Liver (tissue), 9 donors: ENCODE results near the gene SAMD9. TPM values are rescaled to one million over a fixed set of nuclear protein-coding genes. Genes with fewer than 3 reads are reported as not detected.

ENCODE experiments used
- DNase-seq: peaks from one replicate; pipeline ENCODE4 v3.0.0-alpha.2; 2017; ENCODE audit warnings: low spot score
- H3K27ac ChIP-seq, 2 donors: one replicate each; pipeline ENCODE4 v1.7.0; 2013; ENCODE audit warnings: inconsistent platforms in 2 of 2, low read length in 2 of 2, control low read depth in 1 of 2, low read depth in 1 of 2, mild to moderate bottlenecking in 1 of 2
- H3K27me3 ChIP-seq, 4 donors: one replicate each; pipeline versions ENCODE4 v1.6.1 to v1.7.0; 2013; ENCODE audit warnings: low read length in 3 of 4, inconsistent platforms in 1 of 4, mild to moderate bottlenecking in 1 of 4, moderate library complexity in 1 of 4; ENCODE audit not compliant: control insufficient read depth in 4 of 4, insufficient read depth in 4 of 4
- H3K36me3 ChIP-seq, 4 donors: one replicate each; pipeline versions ENCODE4 v1.6.1 to v1.7.0; 2013; ENCODE audit warnings: low read length in 3 of 4, mild to moderate bottlenecking in 3 of 4, low read depth in 1 of 4, moderate library complexity in 1 of 4; ENCODE audit not compliant: control insufficient read depth in 4 of 4, insufficient read depth in 3 of 4
- H3K4me1 ChIP-seq, 4 donors: one replicate each; pipeline versions ENCODE4 v1.6.1 to v1.7.0; 2013; ENCODE audit warnings: low read length in 3 of 4, mild to moderate bottlenecking in 3 of 4, moderate library complexity in 1 of 4; ENCODE audit not compliant: control insufficient read depth in 4 of 4, insufficient read depth in 4 of 4
- H3K4me3 ChIP-seq, 3 donors: one replicate each; pipeline versions ENCODE4 v1.6.1 to v1.7.0; 2013; ENCODE audit warnings: low read length in 3 of 3, control low read depth in 1 of 3, low read depth in 1 of 3, mild to moderate bottlenecking in 1 of 3
- H3K9ac ChIP-seq, 2 donors: one replicate each; pipeline ENCODE4 v1.7.0; 2013; ENCODE audit warnings: low read length in 2 of 2, mild to moderate bottlenecking in 2 of 2, moderate library complexity in 2 of 2, control low read depth in 1 of 2, low read depth in 1 of 2
- H3K9me3 ChIP-seq, 4 donors: one replicate each; pipeline versions ENCODE4 v1.6.1 to v1.7.0; 2013; ENCODE audit warnings: low read length in 3 of 4; ENCODE audit not compliant: control insufficient read depth in 4 of 4
- ATF3 ChIP-seq: IDR thresholded peaks from 2 replicates; pipeline ENCODE4 v1.6.1; 2016; ENCODE audit warnings: antibody characterized with exemption
- EGR1 ChIP-seq, 2 donors: IDR thresholded peaks; 2 replicates each; pipeline ENCODE4 v1.6.1; 2016 to 2018; ENCODE audit warnings: antibody characterized with exemption in 2 of 2, low read depth in 2 of 2
- FOXA1 ChIP-seq: IDR thresholded peaks from 2 replicates; pipeline ENCODE4 v1.6.1; 2016; ENCODE audit warnings: antibody characterized with exemption
- FOXA2 ChIP-seq: IDR thresholded peaks from 2 replicates; pipeline ENCODE4 v1.6.1; 2016; ENCODE audit warnings: antibody characterized with exemption
- GABPA ChIP-seq, 2 donors: IDR thresholded peaks in 1 of 2; conservative IDR thresholded peaks in 1 of 2; 2 replicates each; pipeline ENCODE4 v1.6.1; 2016; ENCODE audit warnings: antibody characterized with exemption in 2 of 2, mild to moderate bottlenecking in 1 of 2, moderate library complexity in 1 of 2
- HNF4A ChIP-seq, 2 donors: conservative IDR thresholded peaks; 2 replicates each; pipeline ENCODE4 v1.6.1; 2016; ENCODE audit warnings: antibody characterized with exemption in 2 of 2, mild to moderate bottlenecking in 2 of 2
- HNF4G ChIP-seq: IDR thresholded peaks from 2 replicates; pipeline ENCODE4 v1.6.1; 2016; ENCODE audit warnings: antibody characterized with exemption
- JUND ChIP-seq, 2 donors: IDR thresholded peaks; 2 replicates each; pipeline ENCODE4 v1.6.1; 2016; ENCODE audit warnings: antibody characterized with exemption in 2 of 2
- MAX ChIP-seq: IDR thresholded peaks from 2 replicates; pipeline ENCODE4 v1.6.1; 2016; ENCODE audit warnings: antibody characterized with exemption
- NR2F2 ChIP-seq: IDR thresholded peaks from 2 replicates; pipeline ENCODE4 v1.6.1; 2016; ENCODE audit warnings: antibody characterized with exemption
- RAD21 ChIP-seq, 2 donors: IDR thresholded peaks; 2 replicates each; pipeline ENCODE4 v1.6.1; 2016; ENCODE audit warnings: antibody characterized with exemption in 2 of 2, mild to moderate bottlenecking in 2 of 2
- RXRA ChIP-seq, 2 donors: IDR thresholded peaks; 2 replicates each; pipeline ENCODE4 v1.6.1; 2017 to 2018; ENCODE audit warnings: antibody characterized with exemption in 2 of 2, mild to moderate bottlenecking in 1 of 2
- SP1 ChIP-seq: IDR thresholded peaks from 2 replicates; pipeline ENCODE4 v1.6.1; 2018; ENCODE audit warnings: antibody characterized with exemption, mild to moderate bottlenecking
- TAF1 ChIP-seq: conservative IDR thresholded peaks from 2 replicates; pipeline ENCODE4 v1.6.1; 2016; ENCODE audit warnings: antibody characterized with exemption, mild to moderate bottlenecking
- YY1 ChIP-seq: IDR thresholded peaks from 2 replicates; pipeline ENCODE4 v1.6.1; 2016; ENCODE audit warnings: antibody characterized with exemption, mild to moderate bottlenecking
- ZBTB33 ChIP-seq: IDR thresholded peaks from 2 replicates; pipeline ENCODE4 v1.6.1; 2016; ENCODE audit warnings: antibody characterized with exemption
- WGBS: extraction: QIAGEN DNeasy Blood & Tissue Kit; methylation state at CpG from one replicate; pipeline ENCODE4 v1.1.7; 2013; 5-methylcytosine and 5-hydroxymethylcytosine counted together
- polyA plus RNA-seq, 2 donors: library from polyadenylated mRNA; stranded (reverse) in 1 of 2; unstranded in 1 of 2; fragments of 200-250 nt in 1 of 2; fragments of >200 nt in 1 of 2; fragmentation: Nextera tagmentation in 1 of 2; extraction: Ambion mirVana in 1 of 2; gene quantifications; one replicate each; pipeline versions ENCODE4 v1.2.1 to v1.2.3, GENCODE V29; 2013 to 2015
- total RNA-seq, 2 donors: library from RNA; depleted of rRNA; stranded (reverse); fragments of >200 nt; gene quantifications; one replicate each; pipeline ENCODE4 v1.2.3, GENCODE V29; 2014
- TF ChIP-seq, protein P1 (sequence below): IDR thresholded peaks from 2 replicates; pipeline ENCODE4 v1.6.1; 2016; ENCODE audit warnings: antibody characterized with exemption, mild to moderate bottlenecking
- TF ChIP-seq, protein P2 (sequence below): fragments of 150-350 bp; IDR thresholded peaks from 2 replicates; pipeline ENCODE4 v1.5.1; 2017; ENCODE audit warnings: improper control_type of control experiment, low read depth, low read length; ENCODE audit not compliant: missing input control
- donor health status: healthy.
- donor health status: healthy.
- donor health status: healthy.
- donor health status: healthy.
- donor health status: healthy.

Gene SAMD9
- total and polyA plus RNA-seq, 4 donors = 1.2 to 10.9 (median 2.3) TPM

- TF ChIP-seq RXRA (IDR thresholded peaks at IDR 0.05) = no peak
- no peak for TF ChIP-seq YY1
- TF ChIP-seq EGR1 (IDR thresholded peaks at IDR 0.05; ENCODE audit: low read depth in 2 of 2) = no peak
- no peak for TF ChIP-seq ZBTB33
- no peak for TF ChIP-seq FOXA1
- TF ChIP-seq, protein P1, sequence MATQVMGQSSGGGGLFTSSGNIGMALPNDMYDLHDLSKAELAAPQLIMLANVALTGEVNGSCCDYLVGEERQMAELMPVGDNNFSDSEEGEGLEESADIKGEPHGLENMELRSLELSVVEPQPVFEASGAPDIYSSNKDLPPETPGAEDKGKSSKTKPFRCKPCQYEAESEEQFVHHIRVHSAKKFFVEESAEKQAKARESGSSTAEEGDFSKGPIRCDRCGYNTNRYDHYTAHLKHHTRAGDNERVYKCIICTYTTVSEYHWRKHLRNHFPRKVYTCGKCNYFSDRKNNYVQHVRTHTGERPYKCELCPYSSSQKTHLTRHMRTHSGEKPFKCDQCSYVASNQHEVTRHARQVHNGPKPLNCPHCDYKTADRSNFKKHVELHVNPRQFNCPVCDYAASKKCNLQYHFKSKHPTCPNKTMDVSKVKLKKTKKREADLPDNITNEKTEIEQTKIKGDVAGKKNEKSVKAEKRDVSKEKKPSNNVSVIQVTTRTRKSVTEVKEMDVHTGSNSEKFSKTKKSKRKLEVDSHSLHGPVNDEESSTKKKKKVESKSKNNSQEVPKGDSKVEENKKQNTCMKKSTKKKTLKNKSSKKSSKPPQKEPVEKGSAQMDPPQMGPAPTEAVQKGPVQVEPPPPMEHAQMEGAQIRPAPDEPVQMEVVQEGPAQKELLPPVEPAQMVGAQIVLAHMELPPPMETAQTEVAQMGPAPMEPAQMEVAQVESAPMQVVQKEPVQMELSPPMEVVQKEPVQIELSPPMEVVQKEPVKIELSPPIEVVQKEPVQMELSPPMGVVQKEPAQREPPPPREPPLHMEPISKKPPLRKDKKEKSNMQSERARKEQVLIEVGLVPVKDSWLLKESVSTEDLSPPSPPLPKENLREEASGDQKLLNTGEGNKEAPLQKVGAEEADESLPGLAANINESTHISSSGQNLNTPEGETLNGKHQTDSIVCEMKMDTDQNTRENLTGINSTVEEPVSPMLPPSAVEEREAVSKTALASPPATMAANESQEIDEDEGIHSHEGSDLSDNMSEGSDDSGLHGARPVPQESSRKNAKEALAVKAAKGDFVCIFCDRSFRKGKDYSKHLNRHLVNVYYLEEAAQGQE = no peak
- no peak for TF ChIP-seq TAF1
- no peak for TF ChIP-seq JUND (IDR thresholded peaks at IDR 0.05)
- no peak for TF ChIP-seq ATF3
- TF ChIP-seq GABPA (IDR thresholded peaks at IDR 0.05 in 1 of 2, conservative IDR thresholded peaks at IDR 0.05 in 1 of 2) = no peak
- TF ChIP-seq SP1 = no peak
- TF ChIP-seq FOXA2 = no peak
- no peak for TF ChIP-seq MAX
- no peak for TF ChIP-seq RAD21 (IDR thresholded peaks at IDR 0.05)
- TF ChIP-seq NR2F2 = no peak
- TF ChIP-seq HNF4A (conservative IDR thresholded peaks at IDR 0.05) = no peak
- TF ChIP-seq, protein P2, sequence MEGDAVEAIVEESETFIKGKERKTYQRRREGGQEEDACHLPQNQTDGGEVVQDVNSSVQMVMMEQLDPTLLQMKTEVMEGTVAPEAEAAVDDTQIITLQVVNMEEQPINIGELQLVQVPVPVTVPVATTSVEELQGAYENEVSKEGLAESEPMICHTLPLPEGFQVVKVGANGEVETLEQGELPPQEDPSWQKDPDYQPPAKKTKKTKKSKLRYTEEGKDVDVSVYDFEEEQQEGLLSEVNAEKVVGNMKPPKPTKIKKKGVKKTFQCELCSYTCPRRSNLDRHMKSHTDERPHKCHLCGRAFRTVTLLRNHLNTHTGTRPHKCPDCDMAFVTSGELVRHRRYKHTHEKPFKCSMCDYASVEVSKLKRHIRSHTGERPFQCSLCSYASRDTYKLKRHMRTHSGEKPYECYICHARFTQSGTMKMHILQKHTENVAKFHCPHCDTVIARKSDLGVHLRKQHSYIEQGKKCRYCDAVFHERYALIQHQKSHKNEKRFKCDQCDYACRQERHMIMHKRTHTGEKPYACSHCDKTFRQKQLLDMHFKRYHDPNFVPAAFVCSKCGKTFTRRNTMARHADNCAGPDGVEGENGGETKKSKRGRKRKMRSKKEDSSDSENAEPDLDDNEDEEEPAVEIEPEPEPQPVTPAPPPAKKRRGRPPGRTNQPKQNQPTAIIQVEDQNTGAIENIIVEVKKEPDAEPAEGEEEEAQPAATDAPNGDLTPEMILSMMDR = no peak
- TF ChIP-seq HNF4G = no peak
- Histone ChIP-seq H3K4me1 (peaks cover 0 to 6% (median 2%) of the 10 kb centered on the region in 4 donors), H3K27ac (no peak overlapping the region), H3K27me3 (no peaks in the 10 kb centered on the region), H3K4me3 (no peak overlapping the region), H3K36me3 (no peaks in the 10 kb centered on the region), H3K9ac (no peak overlapping the region), H3K9me3 (no peaks in the 10 kb centered on the region)
- WGBS = 88% methylated on average over 12 of the region's 12 CpGs
- DNase-seq = no peak
Measured at GRCh38 chr7:93120592-93121549, 3.1 kb upstream of the SAMD9 start.
